Measurements from ENCODE around the gene BDKRB1.

The BDKRB1 gene

GRCh38 chr14:96264200-96264553 lies 8.2 kb downstream of the BDKRB1 start:
- Histone ChIP-seq H3K9me3 (ENCODE audit: control insufficient read depth, insufficient read depth, low read length) (no peaks in the 10 kb centered on the region), H3K4me2 (ENCODE audit: low read length) (no peak overlapping the region), H3K4me1 (ENCODE audit: control insufficient read depth, low read length) (no peaks in the 10 kb centered on the region), H3K4me3 (ENCODE audit: low read length) (no peak overlapping the region), H3K9me2 (replicated peaks; ENCODE audit: control insufficient read depth, low read length) (no peaks in the 10 kb centered on the region), H3K27me3 (ENCODE audit: control insufficient read depth, low read length) (peaks cover 11% of the 10 kb centered on the region), H3K27ac (ENCODE audit: low read depth, low read length) (no peak overlapping the region), H3K36me3 (ENCODE audit: control insufficient read depth, low read length) (no peaks in the 10 kb centered on the region), H4K20me1 (ENCODE audit: control insufficient read depth, insufficient read depth, low read depth, low read length) (no peaks in the 10 kb centered on the region), H3F3A (ENCODE audit: control insufficient read depth, insufficient read depth) (no peaks in the 10 kb centered on the region), H3K79me2 (ENCODE audit: control insufficient read depth, low read length) (no peaks in the 10 kb centered on the region)
- no peak for TF ChIP-seq CTCF (IDR thresholded peaks at IDR 0.05; ENCODE audit: low read depth, low read length, poor library complexity, severe bottlenecking)
- no peak for TF ChIP-seq EZH2phosphoT487 (IDR thresholded peaks at IDR 0.05; ENCODE audit: borderline replicate concordance, low read length)

- Histone ChIP-seq H3F3A (ENCODE audit: control insufficient read depth, insufficient read depth) (no peaks in the 10 kb centered on the region), H3K79me2 (ENCODE audit: control insufficient read depth, low read length) (no peaks in the 10 kb centered on the region), H3K9me2 (replicated peaks; ENCODE audit: control insufficient read depth, low read length) (no peaks in the 10 kb centered on the region), H3K4me3 (ENCODE audit: low read length) (no peak overlapping the region), H3K9me3 (ENCODE audit: control insufficient read depth, insufficient read depth, low read length) (no peaks in the 10 kb centered on the region), H3K4me1 (ENCODE audit: control insufficient read depth, low read length) (no peaks in the 10 kb centered on the region), H3K27me3 (ENCODE audit: control insufficient read depth, low read length) (peaks cover 8% of the 10 kb centered on the region), H3K4me2 (ENCODE audit: low read length) (no peak overlapping the region), H3K36me3 (ENCODE audit: control insufficient read depth, low read length) (no peaks in the 10 kb centered on the region), H4K20me1 (ENCODE audit: control insufficient read depth, insufficient read depth, low read depth, low read length) (no peaks in the 10 kb centered on the region), H3K27ac (ENCODE audit: low read depth, low read length) (no peak overlapping the region)
- TF ChIP-seq CTCF (IDR thresholded peaks at IDR 0.05; ENCODE audit: low read depth, low read length, poor library complexity, severe bottlenecking) = peak; percentile 20
- TF ChIP-seq EZH2phosphoT487 (IDR thresholded peaks at IDR 0.05; ENCODE audit: borderline replicate concordance, low read length) = no peak
Observed at GRCh38 chr14:96264853-96265252, 8.8 kb downstream of the BDKRB1 start.

- Histone ChIP-seq H3K79me2 (ENCODE audit: control insufficient read depth, low read length) (no peaks in the 10 kb centered on the region), H3K27me3 (ENCODE audit: control insufficient read depth, low read length) (peaks cover 8% of the 10 kb centered on the region), H3K9me2 (replicated peaks; ENCODE audit: control insufficient read depth, low read length) (no peaks in the 10 kb centered on the region), H3K36me3 (ENCODE audit: control insufficient read depth, low read length) (no peaks in the 10 kb centered on the region), H3K4me3 (ENCODE audit: low read length) (no peak overlapping the region), H3K4me1 (ENCODE audit: control insufficient read depth, low read length) (no peaks in the 10 kb centered on the region), H3K9me3 (ENCODE audit: control insufficient read depth, insufficient read depth, low read length) (no peaks in the 10 kb centered on the region), H3K27ac (ENCODE audit: low read depth, low read length) (no peak overlapping the region), H3K4me2 (ENCODE audit: low read length) (no peak overlapping the region), H4K20me1 (ENCODE audit: control insufficient read depth, insufficient read depth, low read depth, low read length) (no peaks in the 10 kb centered on the region), H3F3A (ENCODE audit: control insufficient read depth, insufficient read depth) (no peaks in the 10 kb centered on the region)
- TF ChIP-seq EZH2phosphoT487 (IDR thresholded peaks at IDR 0.05; ENCODE audit: borderline replicate concordance, low read length) (no peak), CTCF (IDR thresholded peaks at IDR 0.05; ENCODE audit: low read depth, low read length, poor library complexity, severe bottlenecking) (no peak)
Observed at GRCh38 chr14:96265383-96266095, 9.5 kb downstream of the BDKRB1 start.

All from DOHH2 (cell line).